Muscle layer of duodenum (tissue), 2 donors: ENCODE measurements around the gene RFX1.

Experiments
- H3K27ac ChIP-seq: one replicate; pipeline ENCODE4 v1.7.0; 2013; ENCODE audit warnings: mild to moderate bottlenecking, low read length
- H3K27me3 ChIP-seq: one replicate; pipeline ENCODE4 v1.7.0; 2013; ENCODE audit warnings: low read depth, mild to moderate bottlenecking, control low read depth, low read length
- H3K36me3 ChIP-seq, 2 donors: one replicate each; pipeline ENCODE4 v1.7.0; 2013; ENCODE audit warnings: low read length in 2 of 2, control low read depth in 1 of 2, mild to moderate bottlenecking in 1 of 2; ENCODE audit not compliant: insufficient read depth in 2 of 2, control insufficient read depth in 1 of 2
- H3K4me1 ChIP-seq, 2 donors: one replicate each; pipeline ENCODE4 v1.7.0; 2013; ENCODE audit warnings: low read length in 2 of 2, mild to moderate bottlenecking in 2 of 2, control low read depth in 1 of 2, moderate library complexity in 1 of 2; ENCODE audit not compliant: insufficient read depth in 2 of 2, control insufficient read depth in 1 of 2
- H3K4me3 ChIP-seq, 2 donors: one replicate each; pipeline ENCODE4 v1.7.0; 2013; ENCODE audit warnings: low read length in 2 of 2, low read depth in 1 of 2, mild to moderate bottlenecking in 1 of 2
- H3K9me3 ChIP-seq, 2 donors: one replicate each; pipeline ENCODE4 v1.7.0; 2013; ENCODE audit warnings: low read length in 2 of 2, control low read depth in 1 of 2, mild to moderate bottlenecking in 1 of 2; ENCODE audit not compliant: control insufficient read depth in 1 of 2
- donor health status: healthy.

RFX1 gene

DNA sequence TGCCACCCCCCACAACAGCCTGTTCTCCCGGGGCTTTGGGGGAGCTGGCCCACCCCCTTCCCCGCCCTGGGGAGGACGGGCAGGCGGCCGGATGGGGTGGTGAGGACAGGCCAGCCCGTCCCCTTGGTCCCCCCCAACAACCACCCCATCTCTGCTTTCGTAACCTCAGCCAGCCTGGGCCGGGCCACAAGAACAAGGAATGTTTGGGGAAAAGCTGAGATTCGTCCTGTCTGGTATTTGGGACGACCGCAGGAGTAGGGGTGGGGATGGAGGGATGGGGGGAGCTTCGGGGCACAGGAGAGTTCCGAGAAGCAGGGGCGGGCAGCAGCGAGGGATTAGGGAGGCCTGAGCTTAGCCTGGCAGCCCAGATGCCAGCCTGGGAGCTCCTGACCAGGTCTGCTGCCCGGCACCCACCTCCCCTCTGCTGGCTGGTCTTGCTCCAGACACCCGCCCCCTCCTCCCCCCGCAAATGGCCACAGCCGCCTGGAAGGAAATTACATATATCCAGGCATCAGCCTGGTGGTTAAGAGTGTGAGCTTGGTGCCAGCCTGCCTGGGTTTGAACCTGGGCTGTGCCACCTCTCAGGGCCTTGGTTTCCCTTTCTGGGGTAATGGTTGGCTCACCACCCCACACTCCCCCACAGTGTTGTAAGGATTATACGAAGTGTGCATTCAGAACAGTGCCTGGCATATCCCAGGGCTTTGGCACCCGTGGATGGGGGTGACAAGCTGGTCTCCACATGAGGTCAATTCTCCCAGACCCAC lies 67.6 kb downstream of the RFX1 start, which contains the start of gene PODNL1:
Gene PODNL1 (minus strand): TSS at position 117 of the 764 bp plus-strand sequence. CDS start 236 bp downstream, outside the sequence.
- Histone ChIP-seq H3K4me1 (no peaks in the 10 kb centered on the region), H3K9me3 (no peaks in the 10 kb centered on the region), H3K27ac (no peak within 1 kb of the TSS), H3K27me3 (peaks cover 5% of the 10 kb centered on the region), H3K4me3 (no peak within 1 kb of the TSS), H3K36me3 (no peaks in the 10 kb centered on the region)

DNA sequence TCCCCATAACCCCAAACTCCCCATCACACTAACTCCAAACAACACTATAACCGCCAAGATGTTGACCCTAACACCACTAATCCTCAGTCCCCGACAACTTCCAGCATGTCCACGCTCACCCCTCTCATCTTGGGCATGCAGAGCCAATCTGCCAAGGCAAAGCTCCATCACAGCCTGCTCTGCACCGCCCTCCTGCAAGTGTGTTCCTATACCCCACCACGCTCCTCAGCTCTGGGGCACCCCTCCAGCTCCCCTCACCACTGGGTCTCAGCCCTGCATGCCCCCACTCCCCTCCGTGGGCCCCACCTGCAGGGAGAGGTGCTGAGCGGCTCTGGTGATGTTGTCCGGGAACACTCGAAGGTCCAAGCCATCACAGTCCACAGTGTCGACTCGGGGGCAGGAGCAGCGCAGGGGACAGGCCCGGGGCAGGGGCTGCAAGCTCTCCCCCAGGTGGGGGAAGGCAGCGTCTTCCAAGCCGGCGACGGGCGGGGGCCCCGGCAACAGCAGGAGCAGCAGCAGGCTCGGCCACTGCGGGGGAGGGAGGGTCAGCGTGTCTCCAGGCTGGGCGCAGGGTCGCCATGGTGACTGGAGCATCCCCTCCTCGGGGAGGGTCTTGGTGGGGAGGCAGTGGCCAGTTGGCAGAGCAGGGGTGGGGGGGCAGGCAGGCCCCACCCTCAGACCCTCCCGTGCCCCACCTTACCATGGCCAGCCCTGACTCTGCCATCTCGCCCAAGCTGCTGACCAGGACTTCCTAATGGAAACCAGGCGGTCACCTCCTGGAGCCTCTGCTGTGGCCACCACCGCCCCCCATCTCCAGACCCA lies 68.4 kb downstream of the RFX1 start:
- Histone ChIP-seq H3K4me1 (no peaks in the 10 kb centered on the region), H3K27ac (no peak overlapping the region), H3K27me3 (peaks cover 5% of the 10 kb centered on the region), H3K9me3 (no peaks in the 10 kb centered on the region), H3K4me3 (no peak overlapping the region), H3K36me3 (no peaks in the 10 kb centered on the region)

DNA sequence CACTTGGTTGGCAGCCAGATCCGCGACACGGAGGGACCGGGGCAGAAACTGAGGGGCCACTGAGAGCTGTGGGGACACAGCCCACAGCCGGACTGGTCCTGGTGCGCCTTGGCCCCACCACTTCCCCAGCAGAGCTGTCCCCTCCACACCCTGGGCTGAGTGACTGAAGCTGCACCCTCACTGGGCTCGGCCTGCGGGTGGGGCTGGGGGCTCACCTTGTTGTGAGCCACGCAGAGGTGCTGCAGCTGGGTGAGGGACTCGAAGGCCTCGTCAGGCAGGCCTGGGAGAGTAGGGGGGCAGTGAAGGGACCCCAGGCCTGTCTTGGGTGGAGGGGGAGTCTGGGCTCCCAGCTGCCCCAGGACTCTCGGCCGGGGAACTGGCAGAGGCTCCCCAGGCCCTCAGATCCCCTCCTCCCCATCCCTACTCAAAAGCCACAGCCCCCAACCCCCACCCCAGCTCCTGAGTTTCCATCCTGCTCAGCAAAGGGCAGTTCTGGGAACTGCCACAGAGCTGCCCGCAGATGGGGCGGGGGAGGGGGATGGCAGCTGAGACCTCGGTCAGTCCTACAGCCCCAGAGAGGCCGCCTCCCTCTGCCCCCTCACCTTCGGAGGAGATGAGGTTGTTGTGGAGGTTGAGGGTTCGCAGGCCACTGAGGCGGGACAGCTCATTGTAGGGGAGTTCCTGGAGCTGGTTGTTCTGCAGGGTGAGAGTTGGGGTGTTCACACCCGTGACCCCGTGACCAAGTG lies 70.2 kb downstream of the RFX1 start:
- peaks cover 0 to 3% of the 10 kb centered on the region in 2 donors for H3K36me3 ChIP-seq
- H3K27ac ChIP-seq: no peak overlapping the region
- no peak overlapping the region for H3K4me3 ChIP-seq
- no peaks in the 10 kb centered on the region for H3K4me1 ChIP-seq
- H3K9me3 ChIP-seq: no peaks in the 10 kb centered on the region
- H3K27me3 ChIP-seq: peaks cover 5% of the 10 kb centered on the region

DNA sequence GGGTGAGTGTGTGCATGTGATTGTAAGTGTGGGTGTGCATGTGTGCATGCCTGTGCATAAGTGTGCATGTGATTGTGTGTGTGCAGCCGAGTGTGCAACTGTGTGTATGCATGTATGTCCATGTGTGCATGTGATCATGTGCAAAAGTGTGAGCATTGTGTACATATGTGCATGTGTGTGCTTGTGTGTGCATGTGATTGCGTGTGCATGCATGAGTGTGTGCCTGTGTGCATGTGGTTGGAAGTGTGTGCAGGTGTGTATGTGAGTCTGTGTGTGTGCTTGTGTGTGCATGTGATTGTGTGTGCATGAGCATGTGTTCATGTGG lies 71.4 kb downstream of the RFX1 start:
- Histone ChIP-seq H3K4me1 (no peaks in the 10 kb centered on the region), H3K27ac (no peak overlapping the region), H3K27me3 (peaks cover 5% of the 10 kb centered on the region), H3K9me3 (no peaks in the 10 kb centered on the region), H3K36me3 (peaks cover 0 to 13% of the 10 kb centered on the region in 2 donors), H3K4me3 (no peak overlapping the region)

DNA sequence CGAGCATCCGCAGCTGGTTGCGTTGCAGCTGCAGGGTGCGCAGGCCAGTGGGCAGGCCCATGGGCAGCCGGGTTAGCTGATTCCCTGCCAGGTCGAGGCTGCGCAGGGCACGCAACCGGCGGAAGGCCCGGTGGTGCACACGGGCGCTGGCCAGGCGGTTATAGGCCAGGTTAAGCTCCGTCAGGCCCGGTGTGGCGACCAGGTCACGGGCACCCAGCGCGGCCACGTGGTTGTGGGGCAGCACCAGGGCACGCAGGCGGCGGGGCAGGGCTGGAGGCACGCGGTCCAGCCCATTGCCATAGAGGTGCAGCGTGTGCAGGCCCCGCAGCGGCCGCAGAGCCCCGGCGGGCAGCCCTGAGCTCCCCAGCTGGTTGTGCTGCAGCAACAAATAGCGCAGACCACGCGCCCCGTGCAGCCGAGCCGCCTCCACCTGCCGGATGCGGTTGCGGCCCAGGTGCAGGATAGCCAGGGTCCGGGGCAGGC lies 73.2 kb downstream of the RFX1 start:
- H3K36me3 ChIP-seq: peaks cover 0 to 18% of the 10 kb centered on the region in 2 donors
- H3K9me3 ChIP-seq: no peaks in the 10 kb centered on the region
- H3K27me3 ChIP-seq: peaks cover 5% of the 10 kb centered on the region
- H3K4me3 ChIP-seq: no peak overlapping the region
- no peak overlapping the region for H3K27ac ChIP-seq
- H3K4me1 ChIP-seq: no peaks in the 10 kb centered on the region

DNA sequence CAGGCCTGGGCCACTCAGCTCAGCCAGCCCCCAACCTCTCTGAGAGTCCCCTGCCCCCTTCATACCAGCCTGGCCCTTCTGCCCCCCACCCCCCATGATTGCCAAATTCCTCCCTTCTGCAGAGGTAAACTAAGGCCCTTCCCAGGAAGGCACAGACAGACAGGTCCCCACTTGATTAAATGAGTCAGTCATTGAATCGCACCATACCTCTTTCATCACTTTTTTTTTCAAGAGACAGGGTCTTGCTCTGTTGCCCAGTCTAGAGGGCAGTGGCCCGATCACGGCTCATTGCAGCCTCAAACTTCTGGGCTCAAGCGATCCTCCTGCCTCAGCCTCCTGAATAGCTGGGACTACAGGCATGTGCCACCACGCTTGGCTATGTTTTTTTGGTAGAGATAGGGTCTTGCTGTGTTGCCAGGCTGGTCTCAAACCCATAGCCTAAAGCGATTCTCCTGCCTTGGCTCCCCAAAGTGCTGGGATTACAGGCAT lies 73.9 kb downstream of the RFX1 start:
- H3K4me1 ChIP-seq: no peaks in the 10 kb centered on the region
- H3K4me3 ChIP-seq: no peak overlapping the region
- H3K9me3 ChIP-seq: no peaks in the 10 kb centered on the region
- no peaks in the 10 kb centered on the region for H3K27me3 ChIP-seq
- peaks cover 1 to 23% of the 10 kb centered on the region in 2 donors for H3K36me3 ChIP-seq
- H3K27ac ChIP-seq: no peak overlapping the region

DNA sequence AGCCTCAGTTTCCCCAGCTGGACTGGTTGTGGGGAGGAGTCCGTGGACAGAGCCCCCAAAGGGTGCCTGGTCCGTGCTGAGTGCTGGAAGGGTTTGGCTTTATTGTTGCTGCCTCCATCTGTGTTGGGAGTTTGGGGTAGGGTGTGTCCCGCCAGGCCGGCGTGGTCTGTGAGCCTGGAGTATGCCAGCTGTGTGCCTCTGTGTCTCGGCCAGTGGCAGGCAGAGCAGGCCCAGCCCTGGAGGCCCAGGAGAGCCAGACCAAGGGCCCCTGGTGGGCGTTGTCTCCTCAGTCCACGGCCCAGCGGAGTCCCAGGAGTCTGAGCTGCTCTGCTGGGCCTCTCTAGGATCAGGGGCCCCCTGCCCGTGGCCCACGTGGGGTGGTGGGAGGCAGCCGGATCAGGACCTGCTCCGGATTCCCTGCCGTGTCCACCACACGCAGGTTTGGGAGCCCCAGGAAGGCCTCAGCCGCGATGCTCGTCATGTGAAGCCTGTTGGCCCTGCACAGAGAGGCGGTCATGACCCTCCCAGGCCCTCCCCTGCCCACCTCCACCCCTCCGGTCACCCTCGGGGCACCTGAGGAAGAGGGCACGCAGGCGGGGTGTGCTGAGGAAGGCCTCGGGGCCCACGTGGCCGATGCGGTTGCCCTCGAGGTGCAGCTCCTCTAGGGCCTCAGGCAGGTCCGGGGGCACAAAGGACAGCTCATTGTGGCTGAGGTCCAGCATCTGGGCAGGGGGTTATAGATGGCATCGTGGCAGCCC lies 74.5 kb downstream of the RFX1 start:
- Histone ChIP-seq H3K4me3 (no peak overlapping the region), H3K9me3 (no peaks in the 10 kb centered on the region), H3K27ac (no peak overlapping the region), H3K4me1 (no peaks in the 10 kb centered on the region), H3K36me3 (peaks cover 8 to 29% of the 10 kb centered on the region in 2 donors), H3K27me3 (no peaks in the 10 kb centered on the region)

DNA sequence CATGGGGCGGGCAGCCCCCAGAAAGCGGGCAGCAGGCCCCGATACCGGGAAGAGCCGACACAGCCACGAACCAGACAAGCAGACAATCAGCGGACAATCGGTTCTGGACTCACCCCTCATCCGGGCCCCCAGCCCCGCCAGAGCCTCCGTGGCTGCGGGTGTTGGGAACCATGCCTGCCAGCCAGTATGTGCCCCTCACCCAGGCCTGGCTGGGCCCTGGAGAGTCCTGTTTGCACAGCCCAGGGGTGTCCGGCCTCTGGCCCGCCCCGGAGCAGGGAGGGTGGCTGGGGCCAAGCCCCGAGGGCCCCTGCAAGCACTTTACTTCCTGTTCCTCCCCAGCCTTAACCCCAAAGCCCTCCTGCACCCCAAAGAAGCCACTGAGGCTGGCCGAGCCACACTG lies 75.7 kb downstream of the RFX1 start:
- H3K27me3 ChIP-seq: no peaks in the 10 kb centered on the region
- H3K4me3 ChIP-seq: no peak overlapping the region
- peaks cover 12 to 35% of the 10 kb centered on the region in 2 donors for H3K36me3 ChIP-seq
- H3K27ac ChIP-seq: no peak overlapping the region
- H3K4me1 ChIP-seq: no peaks in the 10 kb centered on the region
- no peaks in the 10 kb centered on the region for H3K9me3 ChIP-seq

DNA sequence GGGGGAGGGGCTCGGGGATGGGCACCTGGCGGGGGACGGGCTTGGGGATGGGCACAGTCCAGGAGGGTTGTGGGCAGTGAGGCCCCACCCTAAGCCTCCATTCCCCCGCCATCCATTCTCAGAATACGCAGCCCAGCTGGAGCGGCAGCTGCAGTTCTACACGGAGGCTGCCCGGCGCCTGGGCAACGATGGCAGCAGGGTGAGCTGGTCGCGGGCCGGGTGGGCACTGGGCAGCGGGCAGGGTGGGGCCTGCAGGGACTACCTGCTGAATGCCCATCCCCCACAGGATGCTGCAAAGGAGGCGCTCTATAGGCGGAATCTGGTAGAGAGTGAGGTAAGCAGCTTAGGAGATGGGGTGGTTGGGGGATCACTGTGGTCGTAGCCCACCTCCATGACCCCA lies 76.2 kb downstream of the RFX1 start:
- Histone ChIP-seq H3K36me3 (peaks cover 12 to 36% of the 10 kb centered on the region in 2 donors), H3K27me3 (no peaks in the 10 kb centered on the region), H3K9me3 (no peaks in the 10 kb centered on the region), H3K4me3 (no peak overlapping the region), H3K27ac (no peak overlapping the region), H3K4me1 (no peaks in the 10 kb centered on the region)

DNA sequence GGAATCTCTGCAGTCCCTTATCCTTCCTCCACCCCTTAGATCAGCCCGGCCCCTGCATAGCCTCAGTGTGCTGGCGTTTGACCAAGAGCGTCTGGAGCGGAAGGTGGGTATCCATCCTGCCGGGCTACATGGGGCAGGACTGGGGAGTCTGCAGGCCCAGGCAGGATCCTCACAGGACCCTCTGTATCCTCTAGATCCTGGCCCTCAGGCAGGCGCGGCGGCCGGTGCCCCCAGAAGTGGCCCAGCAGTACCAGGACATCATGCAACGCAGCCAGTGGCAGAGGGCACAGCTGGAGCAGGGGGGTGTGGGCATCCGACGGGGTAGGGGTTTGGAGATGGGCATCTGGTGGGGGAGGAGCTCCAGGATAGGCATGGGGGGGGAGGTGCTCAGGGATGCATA lies 76.8 kb downstream of the RFX1 start:
- H3K27ac ChIP-seq: no peak overlapping the region
- no peaks in the 10 kb centered on the region for H3K4me1 ChIP-seq
- H3K36me3 ChIP-seq: peaks cover 16 to 42% of the 10 kb centered on the region in 2 donors
- no peaks in the 10 kb centered on the region for H3K27me3 ChIP-seq
- H3K4me3 ChIP-seq: no peak overlapping the region
- H3K9me3 ChIP-seq: no peaks in the 10 kb centered on the region
